K562 (cell line): Measurements from ENCODE around the gene TAF10. TPM values are rescaled to one million over a fixed set of nuclear protein-coding genes. Genes with fewer than 3 reads are reported as not detected.

Experiments
- CLOCK ChIP-seq: fragments of 250-450 bp; sonication (Bioruptor Pico); IDR thresholded peaks from 2 replicates; pipeline ENCODE4 v1.4.0; 2020; ENCODE audit warnings: mild to moderate bottlenecking, moderate library complexity, borderline replicate concordance
- FOSL1 ChIP-seq: fragments of 200-800 bp; sonication (Bioruptor generic); conservative IDR thresholded peaks from 2 replicates; pipeline ENCODE4 v1.6.1; 2016; ENCODE audit warnings: missing genetic modification characterization, missing compliant biosample characterization
- ILK ChIP-seq: fragments of 450-650 bp; IDR thresholded peaks from 2 replicates; pipeline ENCODE4 v1.6.1; 2016; ENCODE audit warnings: missing genetic modification characterization, low read depth, mild to moderate bottlenecking, missing compliant biosample characterization, moderate library complexity, borderline replicate concordance
- KLF13 ChIP-seq: fragments of 450-650 bp; IDR thresholded peaks from 2 replicates; pipeline ENCODE4 v1.6.1; 2016; ENCODE audit warnings: missing genetic modification characterization, low read depth, mild to moderate bottlenecking, missing compliant biosample characterization, moderate library complexity, borderline replicate concordance
- MECOM ChIP-seq: fragments of 250-450 bp; sonication (Bioruptor Pico); IDR thresholded peaks from 2 replicates; pipeline ENCODE4 v1.8.0; 2022; ENCODE audit warnings: inconsistent platforms
- MITF ChIP-seq: IDR thresholded peaks from 2 replicates; pipeline ENCODE4 v1.6.1; 2014; ENCODE audit warnings: antibody characterized with exemption
- NFIX ChIP-seq: fragments of 250-450 bp; sonication (Bioruptor Pico); IDR thresholded peaks from 2 replicates; pipeline ENCODE4 v1.4.0; 2020; ENCODE audit warnings: low read depth, mild to moderate bottlenecking, moderate library complexity
- NR2C1 ChIP-seq, 2 experiments: fragments of 450-650 bp; IDR thresholded peaks; 2 replicates each; pipeline ENCODE4 v1.6.1; 2017; ENCODE audit warnings: mild to moderate bottlenecking in 2 of 2, antibody characterized with exemption in 1 of 2, inconsistent platforms in 1 of 2, missing compliant biosample characterization in 1 of 2, missing genetic modification characterization in 1 of 2
- SIN3A ChIP-seq, 2 experiments: fragments of 150-350 bp in 1 of 2; IDR thresholded peaks; 2 replicates each; pipeline ENCODE4 v1.6.1; 2011 to 2016; ENCODE audit warnings: borderline replicate concordance in 2 of 2, low read depth in 2 of 2, low read length in 2 of 2, mild to moderate bottlenecking in 2 of 2, moderate library complexity in 2 of 2; ENCODE audit not compliant: control insufficient read depth in 1 of 2
- ZBTB8A ChIP-seq: fragments of 450-650 bp; IDR thresholded peaks from 2 replicates; pipeline ENCODE4 v1.6.1; 2018; ENCODE audit warnings: mild to moderate bottlenecking, moderate library complexity; ENCODE audit not compliant: partially characterized antibody
- ZNF12 ChIP-seq: sonication (generic); formaldehyde crosslinking; IDR thresholded peaks from 2 replicates; pipeline ENCODE4 v1.4.0; 2020; ENCODE audit warnings: mild to moderate bottlenecking, missing genetic modification reagents
- ZNF3 ChIP-seq: fragments of 250-450 bp; sonication (Bioruptor Pico); IDR thresholded peaks from 2 replicates; pipeline ENCODE4 v1.5.0; 2021; ENCODE audit warnings: mild to moderate bottlenecking, moderate library complexity
- ZNF407 ChIP-seq: fragments of 450-650 bp; IDR thresholded peaks from 2 replicates; pipeline ENCODE4 v1.6.1; 2016; ENCODE audit warnings: low read depth
- ZNF76 ChIP-seq: fragments of 250-450 bp; sonication (Bioruptor Pico); IDR thresholded peaks from 2 replicates; pipeline ENCODE4 v1.4.0; 2020; ENCODE audit warnings: mild to moderate bottlenecking, moderate library complexity, borderline replicate concordance
- polyA plus RNA-seq, 8 experiments: library from polyadenylated mRNA; depleted of rRNA in 4 of 8; stranded (reverse) in 5 of 8; unstranded in 3 of 8; fragments of >200 nt; fragmentation: Nextera tagmentation in 2 of 8; fragmentation: Illumina TruSeq in 1 of 8; extraction: Ambion mirVana in 2 of 8; extraction: Trizol in 1 of 8; gene quantifications; 2 replicates each; pipeline versions ENCODE4 v1.2.1 to v1.2.3, GENCODE V29; 2011 to 2014; ENCODE audit warnings: inconsistent platforms in 1 of 8, missing spikeins in 1 of 8
- total RNA-seq, 7 experiments: library from RNA; depleted of rRNA in 6 of 7; stranded (reverse); fragments of >200 nt in 6 of 7; fragmentation: Illumina TruSeq in 2 of 7; extraction: Trizol in 2 of 7; gene quantifications; 2 replicates each; pipeline versions ENCODE4 v1.2.1 to v1.2.3, GENCODE V29; 2011 to 2021; ENCODE audit warnings: low replicate concordance in 1 of 7

Gene TAF10
- total and polyA plus RNA-seq, 9 of the 15 experiments (the other 6 are each of a cell fraction or from before 2014, with no cell fraction given), result 19.5 to 197 (median 121) TPM

- TF ChIP-seq ZNF407, result no peak
- no peak for TF ChIP-seq FOSL1 (tag)
- TF ChIP-seq KLF13 (tag), result no peak
- no peak for TF ChIP-seq NFIX (CRISPR knock-in tag)
- TF ChIP-seq MITF, result no peak
- no peak for TF ChIP-seq ZNF12 (CRISPR knock-in tag)
- no peak for TF ChIP-seq NR2C1 (IDR thresholded peaks at IDR 0.05)
- TF ChIP-seq NR2C1 (tag; IDR thresholded peaks at IDR 0.05), result no peak
- no peak for TF ChIP-seq CLOCK (CRISPR knock-in tag)
- no peak for TF ChIP-seq ILK
- TF ChIP-seq ZNF76 (CRISPR knock-in tag), result no peak
- TF ChIP-seq ZBTB8A, result no peak
- TF ChIP-seq SIN3A (IDR thresholded peaks at IDR 0.05; ENCODE audit: borderline replicate concordance in 2 of 2, control insufficient read depth in 1 of 2, low read depth in 2 of 2, low read length in 2 of 2), result no peak
- no peak for TF ChIP-seq ZNF3
- no peak for TF ChIP-seq MECOM
Measured at GRCh38 chr11:6655790-6656583, 44.0 kb upstream of the TAF10 start, which contains the start of gene DCHS1 (continued).
